Mesangial cell (primary cell): ENCODE results near the gene NFATC2. TPM values are rescaled to one million over a fixed set of nuclear protein-coding genes. Genes with fewer than 3 reads are reported as not detected.

Experiments
- total RNA-seq: library from RNA; depleted of rRNA; stranded (reverse); fragments of >200 nt; gene quantifications from 2 replicates; pipeline ENCODE4 v1.2.3, GENCODE V29; 2015

Gene NFATC2
- 2.3 and 3.5 TPM in 2 replicates for total RNA-seq

DNA sequence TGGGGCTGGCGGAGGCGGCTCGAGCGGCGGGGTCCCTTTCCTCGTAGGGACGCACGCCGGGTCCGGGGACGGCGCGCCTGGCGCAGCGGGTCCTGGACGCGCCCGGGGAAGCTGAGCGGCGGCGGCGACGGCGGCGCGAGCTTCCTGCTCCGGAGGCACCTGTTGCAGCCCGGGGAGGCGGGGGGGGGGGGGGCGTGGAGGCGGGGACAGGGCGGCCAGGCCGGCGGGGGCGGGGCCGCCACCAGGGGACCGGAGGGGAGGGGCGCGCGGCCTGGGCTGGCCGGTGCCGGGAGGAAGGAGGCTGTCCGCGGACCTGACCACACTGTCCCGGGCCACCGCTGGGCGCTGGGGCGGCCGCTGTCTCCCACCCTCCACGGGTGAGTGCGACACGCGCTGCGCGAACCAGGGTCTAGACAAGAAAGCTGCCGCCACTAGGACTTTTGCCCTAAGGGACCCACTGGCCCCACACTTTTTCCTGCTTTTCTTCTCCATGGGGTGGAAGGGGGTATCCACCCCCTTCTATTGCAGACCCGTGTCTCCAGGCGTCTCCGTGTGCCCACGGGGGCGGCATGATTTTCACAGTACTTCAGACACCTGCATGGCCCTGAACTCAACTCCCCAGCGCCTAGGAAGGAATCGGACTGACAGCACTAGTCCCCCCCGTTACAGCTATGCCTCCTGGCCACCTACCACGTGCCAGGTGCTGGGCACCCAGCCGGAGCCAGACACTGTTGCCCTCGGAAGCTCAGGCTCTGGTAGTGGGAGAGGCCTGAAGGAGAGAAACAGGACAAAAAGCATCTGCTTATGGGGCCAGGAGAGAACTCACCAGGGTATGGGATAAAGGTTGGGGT, at the start of gene NFATC2:
Gene NFATC2 (minus strand): TSS at position 149 of the 851 bp plus-strand sequence. CDS start 220 bp downstream, outside the sequence.

Other genes with a start within 250 kb of the NFATC2 start
- 15.3 and 47.7 TPM in 2 replicates for gene ATP9A, start 225.7 kb upstream of the NFATC2 start, total RNA-seq